ENCODE data around the gene AKNA.

DNA sequence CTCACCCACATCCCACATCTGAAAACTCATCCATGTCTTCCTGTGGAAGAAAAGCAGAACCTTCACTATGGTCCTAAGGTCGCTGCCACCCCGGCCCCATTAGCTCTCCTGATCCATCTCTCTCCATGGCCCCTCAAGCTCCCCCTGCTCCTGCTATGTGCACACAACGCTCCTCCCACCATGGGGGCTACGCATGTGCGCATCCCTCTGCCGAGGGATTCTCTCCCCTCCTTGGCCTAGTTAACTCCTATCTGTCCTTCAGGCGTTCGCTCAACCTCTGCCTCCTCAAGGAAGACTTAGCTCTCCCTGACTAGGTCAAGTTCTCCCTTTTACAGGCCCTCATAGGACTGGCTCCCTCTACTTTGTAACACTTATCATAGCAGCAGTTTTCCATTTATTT lies 9.8 kb downstream of the AKNA start:
- TF ChIP-seq, protein P1, sequence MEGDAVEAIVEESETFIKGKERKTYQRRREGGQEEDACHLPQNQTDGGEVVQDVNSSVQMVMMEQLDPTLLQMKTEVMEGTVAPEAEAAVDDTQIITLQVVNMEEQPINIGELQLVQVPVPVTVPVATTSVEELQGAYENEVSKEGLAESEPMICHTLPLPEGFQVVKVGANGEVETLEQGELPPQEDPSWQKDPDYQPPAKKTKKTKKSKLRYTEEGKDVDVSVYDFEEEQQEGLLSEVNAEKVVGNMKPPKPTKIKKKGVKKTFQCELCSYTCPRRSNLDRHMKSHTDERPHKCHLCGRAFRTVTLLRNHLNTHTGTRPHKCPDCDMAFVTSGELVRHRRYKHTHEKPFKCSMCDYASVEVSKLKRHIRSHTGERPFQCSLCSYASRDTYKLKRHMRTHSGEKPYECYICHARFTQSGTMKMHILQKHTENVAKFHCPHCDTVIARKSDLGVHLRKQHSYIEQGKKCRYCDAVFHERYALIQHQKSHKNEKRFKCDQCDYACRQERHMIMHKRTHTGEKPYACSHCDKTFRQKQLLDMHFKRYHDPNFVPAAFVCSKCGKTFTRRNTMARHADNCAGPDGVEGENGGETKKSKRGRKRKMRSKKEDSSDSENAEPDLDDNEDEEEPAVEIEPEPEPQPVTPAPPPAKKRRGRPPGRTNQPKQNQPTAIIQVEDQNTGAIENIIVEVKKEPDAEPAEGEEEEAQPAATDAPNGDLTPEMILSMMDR (IDR thresholded peaks at IDR 0.05; ENCODE audit: low read length) = no peak
- no peak for TF ChIP-seq EZH2 (IDR thresholded peaks at IDR 0.05; ENCODE audit: borderline replicate concordance, low read length)

Data from OCI-LY1 (cell line).